ENCODE measurements around the gene DGCR6L.
"Not testable (repeated sequence)": the region's sequence is repeated elsewhere in the genome, so short reads cannot be mapped to it uniquely, and the experiment has no call there.

DGCR6L gene

DNA sequence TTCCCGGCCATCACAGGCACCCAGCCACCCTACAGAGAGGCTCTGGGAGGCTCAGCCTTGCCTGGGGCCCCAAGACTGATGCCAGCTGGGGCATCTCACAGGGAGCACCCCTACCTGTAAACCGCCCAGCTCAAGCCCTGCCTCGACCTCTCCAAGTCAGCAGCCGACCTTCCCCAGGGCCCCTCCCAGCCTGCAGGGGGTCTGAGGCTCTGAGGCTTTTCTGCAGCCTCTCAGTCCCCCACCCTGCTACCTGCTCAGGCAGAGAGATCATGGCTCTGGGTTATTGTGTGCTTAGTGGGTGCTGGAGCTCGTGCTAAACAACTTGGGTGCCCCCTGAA lies 28.6 kb downstream of the DGCR6L start:
- DNase-seq: no peak

DNA sequence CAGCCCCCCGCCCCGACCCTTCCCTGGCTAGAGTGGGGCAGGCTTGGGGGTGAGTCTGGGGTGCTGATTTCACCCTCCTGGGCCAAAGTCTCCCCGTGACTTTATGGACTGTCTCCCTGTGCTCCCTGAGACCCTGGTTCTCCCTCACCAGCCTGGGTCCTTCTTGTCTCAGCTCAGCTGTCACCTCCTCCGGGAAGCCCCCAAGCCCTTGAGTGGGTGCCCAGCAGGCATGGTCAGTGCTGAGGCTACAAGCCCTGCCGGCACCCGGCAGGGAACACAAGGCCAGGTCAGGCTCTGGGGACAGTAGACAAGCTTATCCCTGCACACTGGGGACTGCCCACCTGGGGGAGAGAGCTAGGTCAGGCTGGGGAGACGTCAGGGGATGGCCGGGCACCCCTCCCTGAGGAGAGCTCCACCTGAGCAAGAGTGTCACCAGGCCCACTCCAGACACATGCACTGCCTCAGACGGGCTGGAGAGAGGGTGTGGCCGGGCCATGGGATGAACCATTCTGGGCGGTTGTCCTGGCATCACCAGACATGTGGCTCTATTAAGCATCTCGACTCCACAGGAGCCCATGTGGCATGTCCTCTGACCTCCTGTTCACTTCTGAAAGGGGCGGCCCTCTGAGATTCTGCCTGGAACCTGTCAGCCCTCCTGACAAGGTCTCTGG lies 29.1 kb downstream of the DGCR6L start:
- no peak for DNase-seq

DNA sequence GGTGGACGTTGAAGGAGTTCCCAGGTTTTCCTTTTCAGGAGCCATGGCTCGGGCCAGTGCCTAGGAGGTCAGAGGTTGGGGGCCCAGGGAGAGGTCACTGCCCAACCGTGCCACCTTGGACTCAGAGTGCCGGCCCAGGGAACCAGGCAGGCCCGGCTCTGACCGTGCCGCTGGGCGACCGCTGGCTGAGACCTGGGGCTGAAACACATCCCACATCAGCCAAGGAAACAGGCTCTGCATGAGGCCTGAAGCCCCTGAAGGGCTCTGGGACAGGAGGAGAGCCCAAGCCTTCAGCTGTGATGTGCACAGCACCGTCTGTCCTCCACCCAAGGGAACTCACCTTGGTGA lies 29.8 kb downstream of the DGCR6L start:
- DNase-seq: no peak

DNA sequence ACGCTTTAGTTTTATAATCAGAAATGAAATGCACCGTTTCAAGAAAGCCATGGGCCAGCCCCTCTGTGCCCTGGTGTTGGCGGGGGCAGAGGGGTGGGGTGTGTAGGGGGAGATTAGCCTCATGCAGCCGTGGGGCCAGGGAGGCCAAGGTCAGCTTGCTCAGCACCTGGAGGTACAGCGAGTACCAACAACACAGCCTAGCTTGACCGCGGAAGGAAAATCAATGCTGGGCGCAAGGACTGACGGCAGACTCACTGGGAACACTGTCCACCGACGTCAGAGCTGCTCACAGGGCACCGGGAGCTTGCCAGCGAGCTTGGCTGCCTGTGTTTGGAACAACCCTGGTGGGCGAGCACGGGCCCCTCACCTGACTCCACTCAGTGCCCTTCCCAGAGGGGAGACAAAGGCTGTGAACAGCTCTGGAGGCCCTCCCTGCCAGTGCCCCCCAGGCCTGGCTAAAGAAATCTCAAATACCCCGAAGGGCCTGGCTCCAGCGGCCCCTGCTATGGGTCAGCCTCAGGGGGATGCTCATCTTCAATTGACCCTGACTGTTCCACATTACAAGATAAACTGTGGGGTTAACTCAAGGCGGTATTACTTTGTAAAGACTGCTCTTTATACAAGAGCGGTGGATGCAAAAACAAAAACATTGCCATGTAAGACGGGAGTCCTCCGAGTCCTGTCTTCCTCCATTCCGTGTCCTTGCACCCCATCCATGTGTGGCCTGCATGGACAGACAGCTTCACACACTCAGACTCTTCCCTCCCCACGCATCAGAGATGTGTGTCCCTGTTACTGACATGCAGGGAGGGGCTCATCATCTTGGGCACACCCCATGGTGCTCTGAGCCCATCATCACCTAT lies 30.4 kb downstream of the DGCR6L start:
- not testable (repeated sequence) for DNase-seq

DNA sequence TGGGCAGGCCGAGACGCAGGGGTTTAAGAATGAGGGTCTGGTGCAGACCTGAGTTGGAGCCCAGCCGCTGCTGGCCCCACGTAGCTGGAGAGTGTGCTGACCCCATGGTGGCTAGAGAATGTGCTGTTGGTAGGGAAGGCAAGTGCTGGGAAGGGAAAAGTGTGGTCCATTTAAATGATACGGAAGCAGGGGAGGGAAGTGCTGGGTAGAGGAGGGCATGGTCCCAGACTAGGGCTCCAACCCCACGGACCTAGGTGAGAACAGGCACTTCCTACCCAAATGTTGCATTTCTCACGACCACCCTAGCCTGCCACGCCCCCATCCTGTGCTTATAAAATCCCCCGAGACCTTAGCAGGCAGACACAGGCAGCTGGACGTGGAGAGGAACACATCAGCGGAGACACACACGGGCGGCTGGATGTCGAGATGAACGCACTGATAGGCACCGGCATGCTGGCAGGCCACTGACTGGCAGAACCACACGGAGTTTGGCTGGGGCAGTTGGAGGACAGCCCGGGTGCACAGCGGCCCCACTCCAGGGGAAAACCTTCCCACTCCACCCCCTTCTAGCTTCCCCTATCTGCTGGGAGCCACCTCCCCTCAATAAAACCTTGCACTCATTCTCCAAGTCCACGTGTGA lies 33.0 kb downstream of the DGCR6L start:
- not testable (repeated sequence) for DNase-seq

DNA sequence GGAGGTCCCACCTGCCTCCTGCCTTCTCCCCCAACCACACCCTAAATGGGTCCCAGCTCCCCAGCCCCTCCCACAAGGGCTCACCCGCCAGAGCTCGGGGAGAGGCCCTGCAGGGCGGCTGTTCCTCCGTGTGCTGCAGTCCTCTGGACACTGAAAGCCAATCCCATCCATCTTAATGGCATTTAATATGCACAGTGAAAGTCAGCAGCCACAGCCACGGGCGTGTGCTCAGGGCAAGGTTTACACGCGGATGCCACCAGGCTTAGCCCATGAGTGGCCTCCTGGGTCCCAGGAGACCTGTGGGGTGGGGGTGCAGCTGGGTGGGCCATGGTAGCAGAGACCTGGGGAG lies 33.6 kb downstream of the DGCR6L start:
- DNase-seq: not testable (repeated sequence)

DNA sequence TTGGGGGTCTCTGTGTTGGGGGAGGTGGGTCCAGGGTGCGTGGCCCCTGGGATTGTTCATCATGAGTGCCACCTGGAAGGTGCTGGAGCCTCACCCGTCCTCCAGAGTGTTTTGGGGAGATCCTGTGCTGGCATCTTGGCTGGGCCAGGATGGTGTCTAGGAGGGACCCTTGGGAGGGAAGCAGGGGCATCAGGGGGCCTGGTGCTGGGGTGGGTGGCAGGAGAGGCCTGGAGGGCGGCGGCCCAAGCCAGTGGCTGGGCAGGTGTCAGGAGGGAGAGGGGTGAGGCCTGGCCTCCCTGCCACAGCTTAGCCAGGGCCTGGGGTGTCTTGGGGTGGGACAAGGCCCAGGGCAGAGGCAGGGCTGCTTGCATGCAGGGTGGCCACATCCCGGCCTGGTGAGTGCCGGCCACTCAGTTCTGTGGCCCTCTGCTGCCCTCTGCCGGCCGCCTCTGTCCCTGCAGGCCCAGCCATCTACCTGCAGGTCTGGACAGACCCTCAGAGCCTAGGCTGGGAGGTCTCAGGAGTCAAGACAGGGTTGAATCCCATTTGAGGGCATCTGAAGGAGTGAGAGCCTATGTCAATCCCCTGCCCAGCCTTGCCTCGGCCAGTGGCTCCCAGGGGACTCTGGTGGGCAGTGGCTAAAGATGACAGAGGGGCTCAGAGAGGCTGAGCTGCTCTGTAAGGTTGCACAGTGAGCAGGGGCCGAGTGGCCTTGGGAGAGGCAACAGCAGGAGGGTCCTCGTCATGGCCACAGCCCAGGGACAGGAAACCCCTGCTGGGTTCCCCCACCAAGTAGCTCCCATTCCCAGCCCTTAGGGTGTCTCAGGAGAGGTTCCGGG lies 34.2 kb downstream of the DGCR6L start:
- not testable (repeated sequence) for DNase-seq

DNA sequence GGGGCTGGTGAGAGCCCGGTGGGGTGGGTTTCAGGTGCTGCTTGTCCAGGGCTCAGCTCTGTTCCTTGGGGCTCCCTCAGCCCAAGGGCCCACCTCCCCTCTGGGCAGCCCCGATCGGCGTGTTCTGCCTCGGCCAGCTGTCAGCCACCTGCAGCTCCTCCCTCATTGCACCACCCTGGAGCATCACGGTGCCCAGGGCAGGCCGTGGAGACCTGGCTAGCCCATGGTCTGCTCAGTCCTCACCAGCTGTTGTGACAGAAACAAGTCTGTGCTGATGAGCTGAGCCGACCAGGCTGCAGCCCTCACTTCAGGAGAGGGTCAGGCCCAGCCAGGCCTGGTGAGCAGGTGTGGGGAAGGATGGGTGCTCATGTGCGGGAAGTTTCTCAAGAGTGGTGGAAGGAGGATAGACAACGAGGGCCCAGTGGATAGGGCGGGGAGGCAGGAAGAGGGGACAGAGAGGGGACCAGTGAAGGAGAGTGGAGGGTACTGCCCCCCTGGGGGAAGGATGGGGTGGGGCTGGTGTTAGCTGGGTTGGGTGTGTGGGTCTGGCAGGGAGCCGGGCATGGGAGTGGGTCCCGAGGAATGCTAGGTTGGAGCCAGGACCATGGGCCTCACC lies 35.3 kb downstream of the DGCR6L start:
- no peak for DNase-seq

DNA sequence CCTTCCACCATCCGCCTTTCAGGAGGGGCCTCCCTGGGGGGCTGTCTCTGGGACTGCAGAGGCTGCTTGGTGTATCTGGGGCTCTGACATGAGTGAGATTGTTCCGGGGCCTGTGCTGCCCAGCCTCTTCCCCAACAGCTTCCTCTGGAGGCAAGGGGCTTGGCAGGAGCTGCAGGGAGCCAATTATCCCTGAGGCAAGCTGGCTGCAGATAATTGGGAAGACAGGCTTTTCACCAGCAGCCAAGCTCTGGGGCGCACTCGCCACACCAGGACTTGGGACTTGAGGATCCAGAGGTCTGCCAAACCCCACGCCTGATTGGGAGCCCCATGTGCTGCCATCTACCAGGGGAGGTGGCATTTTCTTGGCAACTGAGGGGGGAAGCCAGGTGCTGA lies 36.2 kb downstream of the DGCR6L start:
- DNase-seq: no peak

DNA sequence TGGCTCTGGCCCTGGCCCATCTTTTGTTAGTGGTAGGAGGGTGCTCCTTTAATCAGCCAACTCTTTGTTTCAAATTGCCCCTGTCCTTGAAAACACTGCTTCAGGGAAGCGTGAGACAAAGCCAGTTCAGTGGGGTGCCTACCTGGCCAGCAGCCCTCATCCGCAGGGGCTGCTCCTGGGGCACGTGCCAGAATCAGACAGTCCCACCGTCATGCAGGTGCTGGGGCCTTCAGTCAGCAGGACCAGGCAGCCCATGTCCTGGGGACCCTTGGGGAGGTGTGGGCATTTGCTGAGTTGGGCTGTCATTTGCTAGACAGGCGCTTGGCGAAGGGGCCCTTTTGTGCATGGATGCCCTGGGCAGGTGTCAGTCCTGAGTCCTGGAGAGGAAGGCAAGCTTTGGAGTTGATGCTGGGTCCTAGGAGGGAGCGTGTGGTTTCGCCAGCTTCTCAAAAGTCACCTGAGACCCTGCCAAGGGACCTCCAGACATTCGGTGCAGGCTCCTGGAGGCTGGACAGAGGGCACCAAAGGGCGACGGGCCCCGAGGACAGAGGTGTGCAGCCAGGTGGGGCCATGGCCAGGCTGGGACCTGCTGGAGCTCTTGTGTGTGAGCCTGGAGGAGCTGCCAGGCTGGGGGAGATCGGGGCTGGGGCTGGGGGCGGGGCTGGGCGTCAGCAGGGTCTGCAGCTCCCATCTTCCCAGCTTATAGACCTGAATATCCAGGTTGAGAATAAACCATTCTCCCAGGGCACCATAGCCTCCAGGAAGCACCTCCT lies 36.8 kb downstream of the DGCR6L start:
- DNase-seq: no peak

DNA sequence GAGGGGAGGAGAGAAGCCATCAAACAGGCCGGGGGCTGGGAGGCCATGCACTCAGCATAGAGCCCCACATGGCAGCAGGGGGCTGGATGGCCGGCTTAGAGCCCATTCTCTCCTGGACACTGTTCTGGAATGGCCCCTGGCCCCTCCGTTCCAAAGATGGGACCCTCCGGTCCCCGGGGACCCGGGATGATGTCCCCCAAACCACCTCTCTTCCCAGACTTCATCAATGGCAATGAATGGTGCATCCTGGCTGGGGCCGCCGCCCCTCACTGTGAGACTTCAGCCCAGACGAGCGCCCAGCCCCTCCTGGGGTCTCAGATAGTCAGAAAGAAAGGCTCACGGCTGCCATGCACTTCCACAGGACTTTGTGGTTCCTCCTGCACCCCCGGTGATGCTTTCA lies 38.0 kb downstream of the DGCR6L start:
- no peak for DNase-seq

DNA sequence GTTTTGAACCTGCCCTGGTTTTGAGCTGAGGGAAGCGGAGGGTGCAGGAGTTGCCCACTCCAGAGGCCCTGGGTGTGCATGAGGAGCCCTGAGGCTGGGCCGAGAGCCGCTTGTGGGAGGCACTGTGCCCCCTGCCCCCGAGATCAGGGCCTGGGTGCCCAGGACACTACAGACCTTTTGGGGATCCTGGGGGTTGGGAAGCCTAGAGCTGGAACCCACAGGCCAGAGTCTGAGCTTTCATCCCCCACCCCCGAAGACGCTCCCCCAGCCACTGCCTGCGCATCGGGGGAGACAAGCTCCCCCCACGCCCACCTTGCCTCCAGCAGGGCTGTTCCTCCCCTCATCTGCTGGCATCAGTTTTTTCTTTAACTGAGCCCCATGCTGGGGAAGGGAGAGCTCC lies 38.4 kb downstream of the DGCR6L start:
- not testable (repeated sequence) for DNase-seq

DNA sequence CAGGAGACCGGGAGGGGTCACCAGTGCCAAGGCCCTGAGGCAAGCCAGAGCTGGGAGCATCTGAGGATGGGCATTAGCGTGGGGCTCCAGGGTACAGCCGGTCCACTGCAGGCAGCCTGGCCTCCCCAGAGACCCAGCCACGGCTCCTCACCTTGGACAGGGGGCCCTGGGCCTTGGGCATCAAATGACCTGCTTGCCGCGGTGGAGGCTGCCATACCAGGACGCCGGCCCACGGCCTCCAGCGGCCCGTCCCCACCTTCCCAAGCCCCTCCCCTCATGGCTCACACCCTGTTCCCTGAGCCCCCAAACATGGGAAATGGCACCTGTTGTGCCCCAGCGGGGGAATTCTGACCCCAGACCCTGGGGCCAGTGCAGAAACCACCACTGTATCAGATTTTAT lies 39.0 kb downstream of the DGCR6L start:
- DNase-seq: no peak

DNA sequence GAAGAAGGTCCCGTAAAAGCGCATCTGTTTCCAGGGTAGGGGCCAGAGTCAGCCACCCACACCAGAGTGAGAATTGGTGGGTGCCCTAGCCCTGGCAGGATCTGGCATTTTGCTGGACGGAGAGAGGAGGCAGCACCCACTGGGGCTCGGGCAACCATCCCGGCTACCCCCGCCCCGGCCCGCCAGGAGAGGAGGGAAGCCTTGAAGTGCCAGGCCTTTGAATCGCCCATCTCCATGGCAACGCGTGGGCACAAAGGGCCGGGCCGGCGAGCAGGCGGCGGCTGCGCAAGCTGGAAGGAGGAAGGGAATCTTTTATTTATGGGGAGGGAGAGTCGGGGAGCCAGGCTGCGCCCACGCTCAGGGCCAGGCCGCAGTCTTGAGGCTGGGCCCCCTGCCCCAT lies 39.7 kb downstream of the DGCR6L start:
- not testable (repeated sequence) for DNase-seq

DNA sequence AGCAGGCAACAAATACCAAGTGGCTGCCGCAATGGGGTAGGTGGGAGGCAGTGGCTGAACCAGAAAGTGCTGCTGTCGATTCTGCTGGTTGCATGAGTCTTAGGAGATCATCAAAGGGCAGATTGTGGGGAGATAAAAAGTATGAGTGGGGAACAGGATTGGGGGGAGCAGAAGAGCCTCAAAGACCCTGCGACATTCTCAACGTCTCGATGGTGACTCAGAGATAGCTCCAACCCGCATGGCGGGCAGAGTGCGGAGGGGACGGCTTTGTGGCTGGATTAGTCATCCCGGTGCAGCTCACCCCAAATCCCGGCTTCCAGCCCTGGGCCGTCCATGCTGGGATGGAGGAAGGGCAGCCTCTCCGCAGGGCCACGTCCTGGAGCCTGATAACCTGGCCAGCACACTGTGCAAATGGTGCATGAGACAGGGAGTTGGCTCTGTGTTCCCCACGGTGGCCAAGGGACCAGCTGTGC lies 40.2 kb downstream of the DGCR6L start:
- DNase-seq: no peak

DNA sequence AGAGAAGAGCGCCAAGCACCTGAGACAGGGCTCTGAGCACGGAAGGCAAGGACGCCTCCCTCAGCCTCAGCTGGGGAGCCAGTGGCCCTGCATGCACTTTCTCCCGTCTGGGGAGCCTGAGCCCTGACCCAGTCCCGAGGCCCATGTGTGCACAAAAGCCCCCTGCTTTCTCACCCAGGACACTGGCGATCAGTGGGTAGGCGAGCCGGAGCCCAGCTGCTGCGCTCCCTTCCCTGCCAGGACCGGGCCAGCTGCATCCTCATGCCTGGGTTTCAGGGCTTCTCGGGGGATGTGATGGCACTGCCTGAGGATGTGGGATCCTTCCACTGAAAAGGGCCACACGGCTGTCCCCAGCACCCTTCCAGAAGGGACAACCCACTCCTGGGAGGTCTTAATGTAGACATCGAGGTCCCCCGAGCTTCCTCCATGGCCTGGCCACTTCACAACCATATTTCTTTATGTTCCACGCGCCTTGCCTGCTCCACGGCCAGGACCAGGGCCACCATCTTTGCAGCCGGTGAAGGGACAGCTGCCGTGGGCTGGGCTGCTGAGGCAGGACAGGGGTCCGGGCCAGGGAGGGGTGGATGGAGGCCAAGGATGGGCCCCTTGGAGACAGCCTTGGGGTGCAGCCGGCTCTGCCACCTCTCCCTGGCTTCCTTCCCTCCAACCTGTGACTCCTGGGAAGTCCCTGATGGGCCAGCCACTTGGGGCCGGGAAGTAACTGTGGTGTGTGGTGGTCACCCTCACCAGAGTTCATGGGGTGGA lies 41.0 kb downstream of the DGCR6L start:
- not testable (repeated sequence) for DNase-seq

DNA sequence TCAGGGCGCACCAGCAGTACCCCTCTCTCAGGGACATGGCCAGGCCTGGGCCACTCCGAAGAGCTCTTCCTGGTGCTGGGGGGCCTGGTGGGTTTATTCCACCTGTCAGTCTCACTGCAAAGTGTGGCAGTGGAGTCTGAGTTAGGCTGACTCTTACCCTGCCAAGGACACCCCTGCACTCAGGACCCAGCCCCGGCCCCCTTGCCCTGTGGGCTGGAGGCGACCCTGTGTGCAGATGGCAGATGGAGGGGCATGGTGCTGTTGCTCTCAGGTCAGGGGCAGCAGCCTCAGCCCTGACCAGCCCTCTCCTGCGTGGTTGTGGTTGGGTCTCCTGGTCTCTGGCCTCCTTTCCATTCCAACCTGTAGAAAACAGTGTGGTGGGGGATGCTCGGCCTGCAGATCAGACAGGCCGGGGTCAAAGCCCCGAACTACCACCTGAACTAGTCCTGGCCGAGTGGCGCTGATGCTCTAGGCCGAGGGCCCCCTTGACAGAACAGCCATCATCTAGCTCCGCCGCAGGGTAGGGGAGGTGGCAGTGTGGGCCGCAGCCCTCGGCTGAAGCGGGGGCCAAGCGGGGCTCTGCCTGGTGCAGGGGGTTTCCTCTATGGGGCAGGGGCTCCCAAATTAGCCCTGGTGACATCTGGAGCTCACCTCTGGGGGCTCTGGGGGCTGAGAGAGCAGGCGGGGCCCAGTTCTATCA lies 41.8 kb downstream of the DGCR6L start:
- not testable (repeated sequence) for DNase-seq

DNA sequence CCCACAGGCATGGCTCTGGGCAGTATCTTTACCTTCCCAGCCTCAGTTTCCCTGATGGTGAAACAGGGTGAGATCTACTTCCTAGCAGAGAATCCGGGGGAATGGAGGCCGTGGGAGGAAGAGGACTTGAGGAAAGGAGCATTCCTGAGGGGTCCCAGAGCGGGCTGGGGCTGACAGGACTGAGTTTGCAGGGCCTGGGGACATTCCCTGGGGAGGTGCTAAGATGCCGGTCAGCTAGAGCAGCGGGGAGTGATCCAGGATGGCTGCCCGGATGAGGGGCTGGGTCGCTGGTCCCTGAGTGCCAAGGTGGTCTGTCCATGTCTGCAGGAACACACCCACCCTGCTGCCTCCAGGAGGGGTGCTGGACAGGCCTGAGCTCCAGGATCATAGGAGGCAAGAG lies 43.4 kb downstream of the DGCR6L start:
- DNase-seq: no peak

DNA sequence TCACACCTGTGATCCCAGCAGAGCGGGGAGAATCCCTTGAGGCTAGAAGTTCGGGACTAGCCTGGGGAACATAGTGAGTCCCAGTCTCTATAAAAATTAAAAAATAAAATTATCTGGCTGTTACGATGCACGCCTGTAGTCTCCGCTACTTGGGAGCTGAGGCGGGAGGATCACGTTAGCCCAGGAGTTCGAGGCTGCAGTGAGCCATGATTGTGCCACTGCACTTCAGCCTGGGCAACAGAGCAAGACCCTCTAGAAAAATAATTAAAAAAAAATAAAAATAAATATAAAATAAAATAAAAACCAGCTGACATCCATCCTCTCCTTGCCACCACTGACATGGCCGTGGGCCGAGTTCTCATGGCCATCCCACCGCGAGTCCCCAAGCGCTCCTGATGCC lies 44.0 kb downstream of the DGCR6L start:
- no peak for DNase-seq

DNA sequence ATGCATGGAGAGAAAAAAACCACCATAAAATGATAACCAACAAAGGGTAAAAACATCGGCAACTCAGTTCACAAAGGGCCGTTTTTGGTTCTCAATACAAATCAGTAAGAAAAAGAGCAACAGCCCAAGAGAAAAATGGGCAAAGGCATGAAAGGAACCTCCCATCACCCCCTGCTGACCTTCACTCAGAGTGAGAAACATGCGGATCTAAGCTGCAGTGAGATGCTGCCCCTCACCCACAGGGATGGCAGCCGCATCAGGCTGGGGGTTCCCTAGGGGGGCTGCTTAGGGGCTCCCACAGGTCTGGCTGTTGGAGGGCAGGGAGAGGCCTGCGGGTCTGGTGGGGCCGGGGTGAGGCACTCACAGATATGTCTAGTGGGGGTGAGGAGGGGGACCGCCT lies 44.5 kb downstream of the DGCR6L start:
- DNase-seq: not testable (repeated sequence)

Measured in NCI-H2029 treated with DMSO at 0.1 percent for 48 hours (cell line).